HepG2 (cell line): ENCODE results near the gene TTC28. TPM values are rescaled to one million over a fixed set of nuclear protein-coding genes. Genes with fewer than 3 reads are reported as not detected.

Experiments
- ARID5B ChIP-seq: IDR thresholded peaks from 2 replicates; pipeline ENCODE4 v1.4.0; 2020; ENCODE audit warnings: mild to moderate bottlenecking, missing genetic modification reagents
- CCDC6 ChIP-seq: sonication (generic); formaldehyde crosslinking; IDR thresholded peaks from 2 replicates; pipeline ENCODE4 v1.8.1; 2022; ENCODE audit warnings: mild to moderate bottlenecking, missing genetic modification reagents, moderate library complexity
- ELF4 ChIP-seq: sonication (generic); formaldehyde crosslinking; IDR thresholded peaks from 2 replicates; pipeline ENCODE4 v1.5.0; 2020; ENCODE audit warnings: missing genetic modification reagents, mild to moderate bottlenecking, moderate library complexity, borderline replicate concordance
- GATAD2A ChIP-seq: IDR thresholded peaks from 2 replicates; pipeline ENCODE4 v1.6.1; 2016
- MTA3 ChIP-seq: sonication (generic); formaldehyde crosslinking; IDR thresholded peaks from 2 replicates; pipeline ENCODE4 v1.4.0; 2020; ENCODE audit warnings: missing genetic modification reagents
- MXI1 ChIP-seq: IDR thresholded peaks from 3 replicates; pipeline ENCODE4 v1.6.1; 2012; ENCODE audit warnings: low read depth, low read length, inconsistent platforms, borderline replicate concordance
- PHF8 ChIP-seq: sonication (generic); formaldehyde crosslinking; IDR thresholded peaks from 2 replicates; pipeline ENCODE4 v1.5.0; 2020; ENCODE audit warnings: missing genetic modification reagents
- RARA ChIP-seq: IDR thresholded peaks from 2 replicates; pipeline ENCODE4 v1.6.1; 2016; ENCODE audit warnings: missing genetic modification reagents, missing compliant biosample characterization
- SOX13 ChIP-seq, 3 experiments: fragments of 450-650 bp in 1 of 3; sonication (generic) in 1 of 3; formaldehyde crosslinking in 1 of 3; IDR thresholded peaks in 2 of 3; conservative IDR thresholded peaks in 1 of 3; 2 replicates each; pipeline versions ENCODE4 v1.5.0 to v1.6.1; 2016 to 2020; ENCODE audit warnings: antibody characterized with exemption in 1 of 3, mild to moderate bottlenecking in 1 of 3, missing compliant biosample characterization in 1 of 3, missing genetic modification reagents in 1 of 3, moderate library complexity in 1 of 3
- STAG1 ChIP-seq: sonication (generic); formaldehyde crosslinking; IDR thresholded peaks from 2 replicates; pipeline ENCODE4 v1.4.0; 2020; ENCODE audit warnings: missing genetic modification reagents
- TBX3 ChIP-seq: fragments of 450-650 bp; IDR thresholded peaks from 2 replicates; pipeline ENCODE4 v1.6.1; 2017; ENCODE audit warnings: antibody characterized with exemption, mild to moderate bottlenecking, inconsistent platforms, borderline replicate concordance
- TFAP4 ChIP-seq: sonication (generic); IDR thresholded peaks from 2 replicates; pipeline ENCODE4 v1.6.1; 2016; ENCODE audit warnings: low read depth, borderline replicate concordance
- TFDP1 ChIP-seq: IDR thresholded peaks from 2 replicates; pipeline ENCODE4 v1.6.1; 2016; ENCODE audit warnings: missing compliant biosample characterization, missing genetic modification reagents, borderline replicate concordance
- ZBTB43 ChIP-seq: sonication (generic); formaldehyde crosslinking; conservative IDR thresholded peaks from 2 replicates; pipeline ENCODE4 v1.4.0; 2020; ENCODE audit warnings: missing genetic modification reagents
- ZKSCAN8 ChIP-seq: IDR thresholded peaks from 2 replicates; pipeline ENCODE4 v1.6.1; 2016; ENCODE audit warnings: borderline replicate concordance, missing genetic modification reagents, missing compliant biosample characterization
- ZNF12 ChIP-seq: sonication (generic); formaldehyde crosslinking; IDR thresholded peaks from 2 replicates; pipeline ENCODE4 v1.5.0; 2020; ENCODE audit warnings: missing genetic modification reagents
- polyA plus RNA-seq, 8 experiments: library from polyadenylated mRNA; depleted of rRNA in 3 of 8; stranded (reverse) in 7 of 8; unstranded in 1 of 8; fragments of >200 nt; fragmentation: Illumina TruSeq in 4 of 8; extraction: Trizol in 4 of 8; gene quantifications; 2 replicates each; pipeline versions ENCODE4 v1.2.1 to v1.2.3, GENCODE V29; 2011 to 2016; ENCODE audit warnings: low read depth in 4 of 8, missing spikeins in 1 of 8, mixed read lengths in 1 of 8; ENCODE audit not compliant: insufficient read depth in 1 of 8
- total RNA-seq, 5 experiments: library from RNA; depleted of rRNA; stranded (reverse); fragments of >200 nt; fragmentation: Illumina TruSeq; extraction: Trizol; gene quantifications; 2 replicates each; pipeline ENCODE4 v1.2.3, GENCODE V29; 2016; ENCODE audit warnings: low read depth in 1 of 5
- TF ChIP-seq, protein P1 (sequence below): sonication (generic); formaldehyde crosslinking; IDR thresholded peaks from 2 replicates; pipeline ENCODE4 v1.4.0; 2020; ENCODE audit warnings: missing genetic modification reagents
- TF ChIP-seq, protein P2 (sequence below): sonication (generic); formaldehyde crosslinking; IDR thresholded peaks from 2 replicates; pipeline ENCODE4 v1.5.0; 2020; ENCODE audit warnings: missing genetic modification reagents

TTC28 gene
- total and polyA plus RNA-seq, 2 of the 13 experiments (the other 11 are each of a cell fraction or from before 2014, with no cell fraction given): 4.2 to 13.1 TPM

- TF ChIP-seq, protein P1, sequence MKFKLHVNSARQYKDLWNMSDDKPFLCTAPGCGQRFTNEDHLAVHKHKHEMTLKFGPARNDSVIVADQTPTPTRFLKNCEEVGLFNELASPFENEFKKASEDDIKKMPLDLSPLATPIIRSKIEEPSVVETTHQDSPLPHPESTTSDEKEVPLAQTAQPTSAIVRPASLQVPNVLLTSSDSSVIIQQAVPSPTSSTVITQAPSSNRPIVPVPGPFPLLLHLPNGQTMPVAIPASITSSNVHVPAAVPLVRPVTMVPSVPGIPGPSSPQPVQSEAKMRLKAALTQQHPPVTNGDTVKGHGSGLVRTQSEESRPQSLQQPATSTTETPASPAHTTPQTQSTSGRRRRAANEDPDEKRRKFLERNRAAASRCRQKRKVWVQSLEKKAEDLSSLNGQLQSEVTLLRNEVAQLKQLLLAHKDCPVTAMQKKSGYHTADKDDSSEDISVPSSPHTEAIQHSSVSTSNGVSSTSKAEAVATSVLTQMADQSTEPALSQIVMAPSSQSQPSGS (CRISPR knock-in tag): peak; percentile 9; the same call in 1 of the 2 replicates
- TF ChIP-seq GATAD2A (CRISPR knock-in tag) (peak; percentile 5; the same call in 1 of the 2 replicates), MXI1 (no peak), ARID5B (CRISPR knock-in tag) (no peak; the same call in 1 of the 2 replicates), ZKSCAN8 (CRISPR knock-in tag) (peak; percentile 59; the same call in 1 of the 2 replicates), TBX3 (no peak), ZNF12 (CRISPR knock-in tag) (0 out of 2 replicates have a peak, but pooled peaks have one; percentile 46), RARA (CRISPR knock-in tag) (peak; percentile 71), MTA3 (CRISPR knock-in tag) (no peak), SOX13 (IDR thresholded peaks at IDR 0.05) (no peak), SOX13 (CRISPR knock-in tag; conservative IDR thresholded peaks at IDR 0.05 in 1 of 2, IDR thresholded peaks at IDR 0.05 in 1 of 2) (peak in 1 of 2 experiments; percentile 55; a peak in 2 of 4 replicates), STAG1 (CRISPR knock-in tag) (no peak), TFAP4 (no peak), ELF4 (CRISPR knock-in tag) (no peak), CCDC6 (CRISPR knock-in tag) (no peak), ZBTB43 (CRISPR knock-in tag) (peak; percentile 77; the same call in 1 of the 2 replicates), TFDP1 (CRISPR knock-in tag) (peak; percentile 35; the same call in 1 of the 2 replicates), PHF8 (CRISPR knock-in tag) (no peak)
- TF ChIP-seq, protein P2, sequence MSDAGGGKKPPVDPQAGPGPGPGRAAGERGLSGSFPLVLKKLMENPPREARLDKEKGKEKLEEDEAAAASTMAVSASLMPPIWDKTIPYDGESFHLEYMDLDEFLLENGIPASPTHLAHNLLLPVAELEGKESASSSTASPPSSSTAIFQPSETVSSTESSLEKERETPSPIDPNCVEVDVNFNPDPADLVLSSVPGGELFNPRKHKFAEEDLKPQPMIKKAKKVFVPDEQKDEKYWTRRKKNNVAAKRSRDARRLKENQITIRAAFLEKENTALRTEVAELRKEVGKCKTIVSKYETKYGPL (CRISPR knock-in tag): no peak
Observed at GRCh38 chr22:28441720-28442263, 237.8 kb downstream of the TTC28 start (continued).
